ENCODE measurements around the gene SRPK2.

The SRPK2 gene

GRCh38 chr7:105213611-105214010 lies 175.1 kb downstream of the SRPK2 start:
- no peak overlapping the region for H3K4me3 ChIP-seq (ENCODE audit: low read depth in 1 of 2, low read length in 2 of 2)
- no peak overlapping the region for H3K27ac ChIP-seq (ENCODE audit: low read length)
- peaks cover 8 to 17% of the 10 kb centered on the region in 2 donors for H3K4me1 ChIP-seq (ENCODE audit: control insufficient read depth in 1 of 2, insufficient read depth in 2 of 2, low read length in 2 of 2)
- no peaks in the 10 kb centered on the region for H3K9me3 ChIP-seq (ENCODE audit: control insufficient read depth in 1 of 2, low read length in 2 of 2)
- H3K36me3 ChIP-seq (ENCODE audit: control insufficient read depth in 1 of 2, insufficient read depth in 2 of 2, low read length in 2 of 2) = no peaks in the 10 kb centered on the region
- H3K27me3 ChIP-seq (ENCODE audit: low read depth, low read length) = no peaks in the 10 kb centered on the region

DNA sequence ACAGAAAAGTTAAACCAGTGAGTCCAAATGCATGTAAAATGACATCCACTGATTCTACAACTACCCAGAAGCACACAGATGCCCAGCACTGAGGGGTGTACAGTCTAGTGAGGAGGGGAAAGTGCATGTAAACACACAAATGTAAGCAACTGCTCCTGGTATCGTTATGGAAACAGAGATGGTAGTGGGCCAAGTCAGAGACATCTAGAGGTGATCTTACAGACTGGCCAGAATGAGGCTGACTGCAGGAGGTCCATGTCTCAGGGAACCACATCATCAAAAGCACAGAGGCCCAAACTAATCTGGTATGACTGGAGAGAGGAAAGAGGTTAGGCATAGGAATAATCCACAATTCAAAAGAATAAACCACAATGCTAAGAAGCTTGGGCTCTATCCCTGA lies 176.5 kb downstream of the SRPK2 start:
- Histone ChIP-seq H3K36me3 (ENCODE audit: control insufficient read depth in 1 of 2, insufficient read depth in 2 of 2, low read length in 2 of 2) (no peaks in the 10 kb centered on the region), H3K4me3 (ENCODE audit: low read depth in 1 of 2, low read length in 2 of 2) (no peak overlapping the region), H3K4me1 (ENCODE audit: control insufficient read depth in 1 of 2, insufficient read depth in 2 of 2, low read length in 2 of 2) (peaks cover 8 to 17% of the 10 kb centered on the region in 2 donors), H3K27me3 (ENCODE audit: low read depth, low read length) (no peaks in the 10 kb centered on the region), H3K27ac (ENCODE audit: low read length) (no peak overlapping the region), H3K9me3 (ENCODE audit: control insufficient read depth in 1 of 2, low read length in 2 of 2) (no peaks in the 10 kb centered on the region)

GRCh38 chr7:105210721-105211205 lies 178.0 kb downstream of the SRPK2 start:
- H3K27ac ChIP-seq (ENCODE audit: low read length) = no peak overlapping the region
- no peaks in the 10 kb centered on the region for H3K36me3 ChIP-seq (ENCODE audit: control insufficient read depth in 1 of 2, insufficient read depth in 2 of 2, low read length in 2 of 2)
- no peak overlapping the region for H3K4me3 ChIP-seq (ENCODE audit: low read depth in 1 of 2, low read length in 2 of 2)
- H3K4me1 ChIP-seq (ENCODE audit: control insufficient read depth in 1 of 2, insufficient read depth in 2 of 2, low read length in 2 of 2) = peaks cover 8 to 13% of the 10 kb centered on the region in 2 donors
- no peaks in the 10 kb centered on the region for H3K9me3 ChIP-seq (ENCODE audit: control insufficient read depth in 1 of 2, low read length in 2 of 2)
- no peaks in the 10 kb centered on the region for H3K27me3 ChIP-seq (ENCODE audit: low read depth, low read length)

GRCh38 chr7:105209870-105210269 lies 178.9 kb downstream of the SRPK2 start:
- H3K27ac ChIP-seq (ENCODE audit: low read length) = no peak overlapping the region
- H3K4me3 ChIP-seq (ENCODE audit: low read depth in 1 of 2, low read length in 2 of 2) = no peak overlapping the region

GRCh38 chr7:105209433-105209832 lies 179.3 kb downstream of the SRPK2 start:
- H3K9me3 ChIP-seq (ENCODE audit: control insufficient read depth in 1 of 2, low read length in 2 of 2) = no peaks in the 10 kb centered on the region
- no peaks in the 10 kb centered on the region for H3K27me3 ChIP-seq (ENCODE audit: low read depth, low read length)
- no peak overlapping the region for H3K27ac ChIP-seq (ENCODE audit: low read length)
- H3K4me1 ChIP-seq (ENCODE audit: control insufficient read depth in 1 of 2, insufficient read depth in 2 of 2, low read length in 2 of 2) = peaks cover 8 to 13% of the 10 kb centered on the region in 2 donors
- H3K36me3 ChIP-seq (ENCODE audit: control insufficient read depth in 1 of 2, insufficient read depth in 2 of 2, low read length in 2 of 2) = no peaks in the 10 kb centered on the region
- no peak overlapping the region for H3K4me3 ChIP-seq (ENCODE audit: low read depth in 1 of 2, low read length in 2 of 2)

More at GRCh38 chr7:105209870-105210269, 178.9 kb downstream of the SRPK2 start:
- Histone ChIP-seq H3K27me3 (ENCODE audit: low read depth, low read length) (no peaks in the 10 kb centered on the region), H3K36me3 (ENCODE audit: control insufficient read depth in 1 of 2, insufficient read depth in 2 of 2, low read length in 2 of 2) (no peaks in the 10 kb centered on the region), H3K9me3 (ENCODE audit: control insufficient read depth in 1 of 2, low read length in 2 of 2) (no peaks in the 10 kb centered on the region), H3K4me1 (ENCODE audit: control insufficient read depth in 1 of 2, insufficient read depth in 2 of 2, low read length in 2 of 2) (peaks cover 8 to 13% of the 10 kb centered on the region in 2 donors)

- no peak overlapping the region for H3K4me3 ChIP-seq (ENCODE audit: low read depth in 1 of 2, low read length in 2 of 2)
- H3K27me3 ChIP-seq (ENCODE audit: low read depth, low read length) = no peaks in the 10 kb centered on the region
- H3K27ac ChIP-seq (ENCODE audit: low read length) = no peak overlapping the region
- no peaks in the 10 kb centered on the region for H3K9me3 ChIP-seq (ENCODE audit: control insufficient read depth in 1 of 2, low read length in 2 of 2)
- no peaks in the 10 kb centered on the region for H3K36me3 ChIP-seq (ENCODE audit: control insufficient read depth in 1 of 2, insufficient read depth in 2 of 2, low read length in 2 of 2)
- H3K4me1 ChIP-seq (ENCODE audit: control insufficient read depth in 1 of 2, insufficient read depth in 2 of 2, low read length in 2 of 2) = peaks cover 8 to 12% of the 10 kb centered on the region in 2 donors
These were observed 181.7 kb downstream of the SRPK2 start for GRCh38 chr7:105206985-105207384.

- Histone ChIP-seq H3K27me3 (ENCODE audit: low read depth, low read length) (no peaks in the 10 kb centered on the region), H3K27ac (ENCODE audit: low read length) (no peak overlapping the region), H3K36me3 (ENCODE audit: control insufficient read depth in 1 of 2, insufficient read depth in 2 of 2, low read length in 2 of 2) (no peaks in the 10 kb centered on the region), H3K4me3 (ENCODE audit: low read depth in 1 of 2, low read length in 2 of 2) (no peak overlapping the region), H3K9me3 (ENCODE audit: control insufficient read depth in 1 of 2, low read length in 2 of 2) (no peaks in the 10 kb centered on the region), H3K4me1 (ENCODE audit: control insufficient read depth in 1 of 2, insufficient read depth in 2 of 2, low read length in 2 of 2) (peaks cover 7 to 12% of the 10 kb centered on the region in 2 donors)
These were observed 183.0 kb downstream of the SRPK2 start for GRCh38 chr7:105205592-105206237.

DNA sequence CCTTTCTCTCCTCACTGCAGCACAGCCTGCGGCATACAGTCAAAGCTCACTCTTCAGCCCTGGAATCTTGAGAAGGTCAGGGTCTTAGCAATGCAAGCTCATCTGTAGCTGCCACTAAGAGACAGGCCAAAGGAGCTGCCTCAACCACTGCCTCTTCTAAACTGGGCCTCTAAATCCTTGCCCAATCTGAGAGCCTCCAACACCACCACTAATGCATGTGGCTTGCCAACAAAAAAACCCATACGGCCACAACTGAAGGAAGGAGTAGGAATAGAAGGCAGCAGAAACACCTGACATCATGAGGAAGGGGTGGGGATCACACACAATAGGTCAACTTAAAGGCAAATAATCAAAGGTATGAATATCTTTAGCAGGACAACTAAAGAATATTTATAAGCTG lies 183.8 kb downstream of the SRPK2 start:
- Histone ChIP-seq H3K4me3 (ENCODE audit: low read depth in 1 of 2, low read length in 2 of 2) (no peak overlapping the region), H3K27me3 (ENCODE audit: low read depth, low read length) (no peaks in the 10 kb centered on the region), H3K27ac (ENCODE audit: low read length) (no peak overlapping the region), H3K36me3 (ENCODE audit: control insufficient read depth in 1 of 2, insufficient read depth in 2 of 2, low read length in 2 of 2) (no peaks in the 10 kb centered on the region), H3K9me3 (ENCODE audit: control insufficient read depth in 1 of 2, low read length in 2 of 2) (no peaks in the 10 kb centered on the region), H3K4me1 (ENCODE audit: control insufficient read depth in 1 of 2, insufficient read depth in 2 of 2, low read length in 2 of 2) (peaks cover 0 to 5% of the 10 kb centered on the region in 2 donors)

DNA sequence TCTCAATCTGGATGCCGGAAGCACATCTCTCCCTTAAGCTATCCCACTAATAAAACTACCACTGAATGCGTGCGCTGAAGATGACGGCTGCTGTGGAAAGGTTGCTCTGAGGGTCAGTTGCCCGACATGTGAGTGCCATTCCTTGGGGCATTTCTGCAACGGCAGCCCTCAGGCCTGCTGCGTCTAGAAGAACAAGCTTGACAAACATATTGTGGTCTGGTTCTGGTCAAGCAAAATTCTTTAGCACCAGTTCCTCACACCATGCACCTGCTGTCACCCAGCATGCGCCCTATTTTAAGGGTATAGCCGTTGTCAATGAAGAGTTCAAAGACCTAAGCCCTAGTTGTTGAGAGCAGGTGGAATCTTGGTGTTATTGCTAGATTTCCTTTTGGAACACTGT lies 184.2 kb downstream of the SRPK2 start:
- Histone ChIP-seq H3K9me3 (ENCODE audit: control insufficient read depth in 1 of 2, low read length in 2 of 2) (no peaks in the 10 kb centered on the region), H3K27ac (ENCODE audit: low read length) (no peak overlapping the region), H3K36me3 (ENCODE audit: control insufficient read depth in 1 of 2, insufficient read depth in 2 of 2, low read length in 2 of 2) (no peaks in the 10 kb centered on the region)

DNA sequence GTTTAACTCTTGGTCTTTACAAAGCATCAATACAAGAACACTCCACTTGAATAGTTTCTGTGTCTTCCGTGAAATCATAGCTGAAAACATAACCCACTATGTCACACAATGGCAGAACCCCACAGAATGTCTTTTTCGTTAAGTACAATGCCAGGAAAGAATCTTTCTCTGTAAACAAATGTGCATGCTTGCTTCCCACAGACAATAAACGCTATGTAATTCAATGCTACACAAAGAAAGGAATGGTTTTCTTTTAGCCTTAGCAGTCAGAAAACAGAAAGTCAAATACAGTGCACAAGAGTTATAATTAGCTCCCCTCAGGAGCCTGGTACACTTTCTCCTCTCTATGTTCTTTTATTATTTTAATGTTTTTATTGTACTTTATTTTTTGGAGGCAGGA lies 186.1 kb downstream of the SRPK2 start:
- Histone ChIP-seq H3K4me1 (ENCODE audit: control insufficient read depth in 1 of 2, insufficient read depth in 2 of 2, low read length in 2 of 2) (peaks cover 0 to 3% of the 10 kb centered on the region in 2 donors), H3K9me3 (ENCODE audit: control insufficient read depth in 1 of 2, low read length in 2 of 2) (no peaks in the 10 kb centered on the region), H3K4me3 (ENCODE audit: low read depth in 1 of 2, low read length in 2 of 2) (no peak overlapping the region), H3K27ac (ENCODE audit: low read length) (no peak overlapping the region), H3K27me3 (ENCODE audit: low read depth, low read length) (no peaks in the 10 kb centered on the region), H3K36me3 (ENCODE audit: control insufficient read depth in 1 of 2, insufficient read depth in 2 of 2, low read length in 2 of 2) (no peaks in the 10 kb centered on the region)

More for the DNA sequence above, 184.2 kb downstream of the SRPK2 start:
- H3K27me3 ChIP-seq (ENCODE audit: low read depth, low read length) = no peaks in the 10 kb centered on the region
- H3K4me3 ChIP-seq (ENCODE audit: low read depth in 1 of 2, low read length in 2 of 2) = no peak overlapping the region
- H3K4me1 ChIP-seq (ENCODE audit: control insufficient read depth in 1 of 2, insufficient read depth in 2 of 2, low read length in 2 of 2) = peaks cover 0 to 3% of the 10 kb centered on the region in 2 donors

DNA sequence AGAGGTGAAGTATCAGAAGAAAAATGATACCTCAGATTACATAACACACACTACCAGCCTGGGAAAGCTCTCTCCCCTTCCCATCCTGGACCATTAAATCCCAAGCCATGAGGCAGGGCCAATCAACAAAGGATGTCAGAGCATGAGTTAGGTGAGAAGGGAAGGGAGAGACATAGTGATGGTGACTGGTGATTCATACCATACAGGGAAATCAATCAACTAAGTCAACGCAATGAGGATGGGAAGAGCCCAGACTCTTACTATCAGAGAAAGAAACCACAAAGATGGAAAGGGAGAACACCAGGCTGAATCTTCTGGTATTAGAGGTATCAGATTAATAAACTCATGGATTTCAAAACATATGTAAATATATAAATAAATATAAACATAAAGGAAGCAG lies 189.3 kb downstream of the SRPK2 start:
- no peaks in the 10 kb centered on the region for H3K9me3 ChIP-seq (ENCODE audit: control insufficient read depth in 1 of 2, low read length in 2 of 2)
- peaks cover 0 to 3% of the 10 kb centered on the region in 2 donors for H3K4me1 ChIP-seq (ENCODE audit: control insufficient read depth in 1 of 2, insufficient read depth in 2 of 2, low read length in 2 of 2)
- H3K27ac ChIP-seq (ENCODE audit: low read length) = no peak overlapping the region
- no peaks in the 10 kb centered on the region for H3K27me3 ChIP-seq (ENCODE audit: low read depth, low read length)
- H3K36me3 ChIP-seq (ENCODE audit: control insufficient read depth in 1 of 2, insufficient read depth in 2 of 2, low read length in 2 of 2) = no peaks in the 10 kb centered on the region
- H3K4me3 ChIP-seq (ENCODE audit: low read depth in 1 of 2, low read length in 2 of 2) = no peak overlapping the region

- Histone ChIP-seq H3K36me3 (ENCODE audit: control insufficient read depth in 1 of 2, insufficient read depth in 2 of 2, low read length in 2 of 2) (no peaks in the 10 kb centered on the region), H3K27ac (ENCODE audit: low read length) (no peak overlapping the region)
These were observed 190.5 kb downstream of the SRPK2 start for GRCh38 chr7:105198223-105198622.

More at GRCh38 chr7:105198223-105198622, 190.5 kb downstream of the SRPK2 start:
- Histone ChIP-seq H3K9me3 (ENCODE audit: control insufficient read depth in 1 of 2, low read length in 2 of 2) (no peaks in the 10 kb centered on the region), H3K27me3 (ENCODE audit: low read depth, low read length) (no peaks in the 10 kb centered on the region), H3K4me1 (ENCODE audit: control insufficient read depth in 1 of 2, insufficient read depth in 2 of 2, low read length in 2 of 2) (peaks cover 0 to 3% of the 10 kb centered on the region in 2 donors), H3K4me3 (ENCODE audit: low read depth in 1 of 2, low read length in 2 of 2) (no peak overlapping the region)

Data from muscle layer of duodenum (tissue), 2 donors.